Thyroid gland (tissue), 4 donors: ENCODE data around the gene EPHX1.

Experiments used
- CTCF ChIP-seq, 6 experiments: fragments of 200-600 bp in 3 of 6; fragments of 450-650 bp in 3 of 6; sonication (generic) in 3 of 6; IDR thresholded peaks; one replicate each; pipeline ENCODE4 v1.5.1; 2016 to 2019; ENCODE audit warnings: antibody characterized with exemption in 6 of 6, mild to moderate bottlenecking in 2 of 6, inconsistent platforms in 1 of 6, moderate library complexity in 1 of 6
- POLR2A ChIP-seq, 2 donors: fragments of 450-650 bp; IDR thresholded peaks; one replicate each; pipeline ENCODE4 v1.6.1; 2017; ENCODE audit warnings: antibody characterized with exemption in 2 of 2, mild to moderate bottlenecking in 2 of 2, moderate library complexity in 1 of 2

DNA sequence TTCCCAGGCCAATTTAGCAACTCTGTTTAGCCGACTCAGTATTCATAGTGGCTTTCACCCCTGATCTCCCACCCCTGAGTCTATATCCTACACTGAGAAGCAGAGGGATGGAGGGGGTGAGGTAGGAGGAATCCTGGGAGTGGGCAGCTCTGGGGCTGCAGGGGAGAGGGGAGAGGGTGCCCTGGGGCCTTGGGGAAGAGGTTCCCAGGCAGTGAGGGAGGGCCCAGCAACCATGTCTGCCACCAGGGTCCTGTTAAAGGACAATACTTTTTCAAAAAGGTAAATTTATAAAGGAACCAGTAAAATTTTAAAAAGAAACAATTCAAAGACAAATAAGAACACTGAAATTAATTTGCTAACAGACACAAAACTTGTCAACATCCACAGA is 30.3 kb downstream of the EPHX1 start:
- TF ChIP-seq POLR2A (IDR thresholded peaks at IDR 0.05) (no peak), CTCF (IDR thresholded peaks at IDR 0.05) (no peak)
